HG03520 (cell line): ENCODE measurements around the gene POLE.

ENCODE experiments used
- ATAC-seq: cut with Tn5 transposase; IDR thresholded peaks from one replicate; pipeline ENCODE4 v1.9.1; 2021; ENCODE audit warnings: mild to moderate bottlenecking, moderate library complexity; ENCODE audit not compliant: unreplicated experiment

The POLE gene

GRCh38 chr12:132633901-132634300 lies 53.2 kb downstream of the POLE start:
- ATAC-seq = no peak

DNA sequence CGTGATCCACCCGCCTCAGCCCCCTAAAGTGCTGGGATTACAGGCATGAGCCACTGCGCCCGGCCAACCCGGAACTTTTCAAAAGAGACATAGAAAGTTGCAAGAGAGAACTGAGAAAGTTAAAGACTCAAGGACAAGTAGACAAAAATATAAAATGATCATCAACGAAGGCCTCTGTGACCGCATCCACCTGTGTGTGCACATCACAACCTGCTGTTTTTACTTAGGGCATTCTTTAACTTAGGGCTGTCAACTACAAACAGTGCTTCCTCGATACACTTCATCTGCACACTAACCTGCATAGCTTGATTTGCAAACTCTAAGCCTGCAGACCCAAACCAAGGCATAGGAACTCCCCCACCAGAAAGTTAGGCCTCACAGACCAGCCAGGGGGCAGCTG lies 53.7 kb downstream of the POLE start:
- ATAC-seq = no peak

DNA sequence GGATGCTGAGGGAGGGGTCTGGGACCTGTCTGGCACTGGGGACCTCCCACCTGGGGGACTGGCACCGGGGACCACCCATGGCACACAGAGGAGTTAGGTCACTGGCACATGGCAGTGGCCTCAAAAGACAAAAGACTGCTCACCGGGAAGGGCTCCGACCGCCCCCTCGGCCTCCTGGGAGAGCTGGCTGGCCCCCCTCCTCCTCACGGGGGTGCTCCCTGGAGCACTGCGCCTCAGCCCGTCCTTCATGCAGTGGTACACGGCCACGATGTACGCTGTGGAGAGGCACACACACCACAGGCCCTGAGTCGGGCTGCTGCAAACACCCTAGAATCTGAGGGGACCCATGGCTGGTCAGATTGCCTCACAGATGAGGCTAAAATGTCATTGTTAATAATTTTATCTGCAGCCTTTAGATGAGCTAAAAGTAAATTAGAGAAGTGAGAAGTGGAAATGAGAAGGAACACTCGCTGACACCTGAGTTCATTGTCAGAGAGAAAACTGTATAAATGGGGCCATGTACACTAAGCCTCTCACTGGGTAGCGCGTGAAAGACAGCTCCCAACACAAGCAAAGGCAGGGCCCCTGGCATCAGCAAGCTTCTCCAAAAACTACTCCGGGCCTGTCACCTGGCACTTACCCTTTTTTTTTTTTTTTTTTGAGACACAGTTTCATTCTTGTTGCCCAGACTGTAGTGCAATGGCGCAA lies 54.5 kb downstream of the POLE start:
- ATAC-seq = no peak

- no peak for ATAC-seq
Measured at GRCh38 chr12:132631666-132632065, 55.5 kb downstream of the POLE start.

DNA sequence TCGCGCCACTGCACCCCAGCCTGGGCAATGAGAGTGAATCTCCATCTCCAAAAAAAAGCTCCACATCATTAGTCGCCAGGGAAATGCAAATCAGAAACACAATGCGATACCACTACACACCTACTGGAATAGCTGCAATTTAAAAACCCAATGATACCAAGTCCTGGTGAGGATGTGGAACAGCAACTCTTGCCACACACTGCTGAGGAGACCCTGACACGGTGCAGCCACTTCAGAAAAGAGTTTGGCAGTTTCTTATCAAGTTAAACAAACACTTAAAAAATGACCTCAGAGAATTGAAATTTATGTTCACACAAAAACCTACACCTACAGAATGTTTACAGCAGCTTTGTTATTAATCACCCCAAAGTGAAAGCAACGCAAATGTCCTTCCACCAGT lies 56.5 kb downstream of the POLE start:
- ATAC-seq = no peak

DNA sequence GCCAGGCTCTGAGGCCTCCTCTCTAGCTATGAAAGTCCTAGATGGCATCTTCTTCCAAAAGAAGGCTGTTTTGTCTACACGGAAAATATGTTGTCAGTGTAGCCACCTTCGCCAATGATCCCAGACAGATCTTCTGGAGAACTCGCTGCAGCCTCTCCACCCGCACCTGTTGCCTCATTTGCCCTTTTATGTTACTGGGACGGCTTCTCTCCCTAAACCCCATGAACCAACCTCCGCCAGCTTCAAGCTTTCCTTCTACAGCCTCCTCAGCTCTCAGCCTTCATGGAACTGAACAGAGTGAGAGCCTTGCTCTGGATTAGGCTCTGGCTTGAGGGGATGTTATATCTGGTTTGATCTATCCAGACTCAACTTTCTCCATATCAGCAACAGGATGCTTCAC lies 57.8 kb downstream of the POLE start:
- no peak for ATAC-seq

DNA sequence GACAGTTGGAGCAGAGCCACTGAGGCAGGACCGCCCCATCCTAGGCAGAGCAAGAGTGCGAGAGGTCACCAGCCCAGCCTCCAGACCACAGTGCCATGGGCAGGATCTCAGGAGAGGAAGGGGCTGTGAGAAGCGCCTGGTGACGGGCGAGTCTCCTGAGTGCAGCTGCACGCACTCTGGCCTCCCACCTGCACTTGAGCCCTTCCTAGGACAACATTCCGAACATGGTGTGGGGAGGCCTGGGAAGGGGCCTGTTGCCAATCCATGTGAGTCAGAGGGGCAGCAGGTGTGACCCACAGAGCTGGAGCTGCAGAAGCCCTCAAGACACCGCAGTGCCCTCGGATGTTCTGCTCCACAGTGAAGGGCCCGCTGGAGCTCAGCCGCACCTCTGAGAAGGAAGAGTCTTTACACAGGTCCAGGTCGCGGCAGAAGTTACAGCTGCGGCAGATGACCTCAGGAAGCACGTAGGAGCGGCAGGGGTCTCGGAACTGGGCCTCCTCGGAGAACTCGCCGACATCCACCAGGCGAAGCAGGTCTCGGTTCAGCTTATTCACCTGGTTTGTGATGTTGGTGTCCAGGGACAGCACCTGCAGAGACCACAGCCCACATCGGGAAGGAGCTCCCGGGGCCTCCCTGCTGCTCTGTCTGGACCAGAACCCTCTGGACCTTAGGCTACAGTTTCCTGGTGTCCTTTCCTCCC lies 61.3 kb downstream of the POLE start:
- ATAC-seq = no peak

GRCh38 chr12:132624910-132625630 lies 62.1 kb downstream of the POLE start:
- no peak for ATAC-seq

- no peak for ATAC-seq
Measured at GRCh38 chr12:132624186-132624855, 62.8 kb downstream of the POLE start.

DNA sequence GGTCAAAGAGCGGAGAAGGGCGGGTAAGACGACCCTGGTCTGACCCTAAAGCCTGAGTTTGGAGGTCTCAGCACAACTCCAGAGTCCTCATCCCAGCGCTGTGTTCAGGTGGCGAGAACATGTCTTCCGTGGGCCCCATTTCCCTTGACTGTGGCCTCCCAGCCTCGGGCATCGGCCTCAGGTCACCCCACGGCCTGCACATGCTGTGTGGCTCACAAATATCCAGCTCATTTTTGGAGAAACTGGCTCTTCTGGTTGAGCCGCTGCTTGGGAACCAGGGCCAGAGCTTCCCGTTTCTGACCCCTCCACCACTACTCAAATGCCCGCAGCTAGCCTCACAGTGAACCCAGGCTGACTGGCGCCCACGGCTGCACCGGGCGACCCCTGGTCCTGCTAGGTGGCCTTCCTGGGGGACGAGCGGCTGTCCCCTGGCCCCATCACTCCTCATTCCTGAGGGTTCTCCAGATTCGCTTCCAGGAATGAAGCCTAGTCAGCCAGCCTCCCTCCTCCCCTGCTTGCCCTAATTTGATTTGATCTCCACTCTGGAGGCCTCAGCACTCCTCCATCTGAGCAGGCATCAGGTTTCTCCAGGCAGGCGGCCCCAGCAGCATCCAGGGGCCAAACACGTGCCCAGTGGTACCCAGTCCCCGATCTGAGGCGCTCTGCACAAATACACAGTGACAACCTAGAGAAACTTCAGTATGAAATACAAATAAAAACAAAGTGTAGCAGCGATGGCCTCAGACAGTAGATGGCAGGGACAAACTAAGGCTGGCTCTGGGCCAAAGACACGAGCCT lies 63.9 kb downstream of the POLE start:
- no peak for ATAC-seq

DNA sequence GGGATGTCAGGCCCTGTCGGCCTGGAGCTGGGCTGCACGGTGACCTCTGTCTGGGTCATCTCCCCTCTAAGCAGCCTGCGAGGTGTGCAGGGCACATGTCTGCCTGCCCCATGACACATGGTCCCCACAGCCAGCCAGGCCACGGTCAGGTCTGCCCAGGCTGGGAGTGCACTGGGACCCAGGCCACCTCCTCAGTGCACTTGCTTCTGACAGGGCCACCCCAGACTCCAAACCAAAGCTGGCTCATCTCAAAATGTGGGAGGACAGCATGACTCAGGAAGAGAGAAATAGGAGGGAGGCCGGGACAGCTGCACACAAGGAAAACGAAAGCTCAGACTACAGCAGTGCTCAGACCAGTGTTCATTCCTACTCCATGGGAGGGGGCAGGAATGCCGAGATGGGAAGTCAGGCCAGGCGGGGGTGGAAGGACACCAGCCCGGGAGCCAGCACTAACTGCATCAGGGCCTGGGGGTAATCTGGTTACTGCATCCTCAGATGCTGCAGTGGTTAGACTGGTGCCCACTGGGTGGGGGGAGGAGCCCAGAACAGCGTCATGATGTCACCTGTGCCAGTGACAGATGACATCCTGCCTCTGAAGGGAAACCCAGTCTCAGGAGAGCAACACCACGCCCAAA lies 64.6 kb downstream of the POLE start:
- ATAC-seq = no peak

DNA sequence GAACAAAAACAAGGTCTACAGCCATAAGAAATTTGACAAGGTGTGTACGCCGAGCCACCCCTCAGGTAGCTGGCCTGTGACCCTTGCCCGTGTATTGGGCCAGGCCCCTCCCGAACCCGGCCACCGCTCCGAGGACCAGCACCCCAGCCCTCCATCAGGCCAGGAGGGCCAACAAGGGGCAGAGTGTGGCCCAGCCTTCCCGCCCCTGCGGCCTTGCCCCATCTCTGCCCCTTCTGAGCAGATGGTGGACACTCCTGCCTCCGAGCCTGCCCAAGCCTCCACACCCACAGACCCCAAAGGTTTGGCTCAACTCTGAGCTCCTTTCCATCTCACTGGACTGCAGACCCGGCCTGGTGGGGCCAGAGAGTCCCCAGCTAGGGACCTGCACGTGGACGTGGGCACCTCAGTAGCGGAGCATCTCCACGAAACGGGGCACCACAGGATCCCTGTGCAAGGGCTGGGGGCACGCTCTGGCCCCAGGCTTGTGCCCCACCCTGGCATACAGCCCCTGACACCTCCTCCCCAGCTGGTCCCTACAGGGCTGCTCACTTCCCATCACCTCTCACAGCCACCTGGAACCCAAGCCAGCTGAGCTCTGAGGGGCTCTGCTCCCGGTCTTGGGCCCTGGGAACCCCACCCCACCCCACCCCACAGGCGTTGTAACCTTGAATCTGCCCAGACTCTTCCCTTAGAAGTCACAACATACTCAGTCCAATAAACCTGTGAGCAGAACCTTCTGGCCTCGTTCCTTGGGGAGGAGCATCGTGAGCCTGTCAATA lies 65.3 kb downstream of the POLE start:
- no peak for ATAC-seq

DNA sequence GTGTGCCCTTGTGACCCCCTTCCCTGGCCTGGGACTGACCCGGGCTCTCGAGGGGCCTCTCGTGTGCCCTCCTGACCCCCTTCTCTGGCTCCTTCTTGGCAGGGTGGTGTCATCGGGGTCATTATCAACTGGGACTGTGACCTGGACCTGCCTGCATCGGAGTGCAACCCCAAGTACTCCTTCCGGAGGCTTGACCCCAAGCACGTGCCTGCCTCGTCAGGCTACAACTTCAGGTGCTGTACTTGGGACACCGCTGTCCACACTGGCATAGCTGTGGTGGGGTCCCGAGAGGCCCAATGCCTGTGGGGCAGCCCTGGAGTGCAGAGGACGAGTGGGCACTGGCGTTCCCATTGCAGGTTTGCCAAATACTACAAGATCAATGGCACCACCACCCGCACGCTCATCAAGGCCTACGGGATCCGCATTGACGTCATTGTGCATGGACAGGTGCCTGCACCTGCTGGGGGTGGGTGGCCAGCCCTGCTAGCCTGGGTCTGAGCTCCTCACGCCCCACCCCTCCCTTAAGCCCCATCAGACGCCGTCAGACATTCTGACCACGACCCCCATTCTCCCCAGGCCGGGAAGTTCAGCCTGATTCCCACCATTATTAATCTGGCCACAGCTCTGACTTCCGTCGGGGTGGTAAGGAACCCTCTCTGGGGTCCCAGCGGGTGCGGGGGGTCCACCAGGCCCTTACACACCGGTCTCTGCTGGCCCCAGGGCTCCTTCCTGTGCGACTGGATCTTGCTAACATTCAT lies 66.1 kb downstream of the POLE start:
- ATAC-seq = no peak

DNA sequence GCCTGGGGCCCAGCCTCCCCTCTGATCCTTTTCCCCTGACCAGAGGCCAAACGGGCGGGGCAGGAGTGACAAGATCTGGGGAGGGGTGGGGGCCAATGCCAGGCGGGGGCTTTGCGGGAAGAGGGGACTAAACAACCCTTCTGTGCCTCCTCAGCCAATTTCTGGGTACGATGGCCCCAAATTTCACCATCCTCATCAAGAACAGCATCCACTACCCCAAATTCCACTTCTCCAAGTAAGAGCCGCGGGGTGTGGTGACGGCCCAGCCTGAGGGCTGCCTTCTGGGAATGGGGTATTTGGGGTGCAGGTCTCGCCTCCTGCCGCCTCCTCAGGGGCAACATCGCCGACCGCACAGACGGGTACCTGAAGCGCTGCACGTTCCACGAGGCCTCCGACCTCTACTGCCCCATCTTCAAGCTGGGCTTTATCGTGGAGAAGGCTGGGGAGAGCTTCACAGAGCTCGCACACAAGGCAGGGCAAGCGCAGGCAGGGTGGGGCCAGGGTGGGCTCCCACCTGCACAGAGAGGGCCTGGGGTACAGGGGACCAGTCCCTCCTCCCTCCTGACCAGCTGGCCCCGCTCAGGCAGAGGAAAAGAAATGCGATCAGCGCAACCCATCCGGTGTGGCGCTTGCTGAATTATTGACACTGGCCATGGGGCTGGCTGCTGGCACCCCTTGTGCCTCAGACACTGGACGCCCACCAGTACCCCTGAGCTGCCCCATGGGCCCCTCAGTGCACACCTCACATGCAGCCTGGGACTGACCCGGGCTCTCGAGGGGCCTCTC lies 66.8 kb downstream of the POLE start:
- ATAC-seq = no peak

DNA sequence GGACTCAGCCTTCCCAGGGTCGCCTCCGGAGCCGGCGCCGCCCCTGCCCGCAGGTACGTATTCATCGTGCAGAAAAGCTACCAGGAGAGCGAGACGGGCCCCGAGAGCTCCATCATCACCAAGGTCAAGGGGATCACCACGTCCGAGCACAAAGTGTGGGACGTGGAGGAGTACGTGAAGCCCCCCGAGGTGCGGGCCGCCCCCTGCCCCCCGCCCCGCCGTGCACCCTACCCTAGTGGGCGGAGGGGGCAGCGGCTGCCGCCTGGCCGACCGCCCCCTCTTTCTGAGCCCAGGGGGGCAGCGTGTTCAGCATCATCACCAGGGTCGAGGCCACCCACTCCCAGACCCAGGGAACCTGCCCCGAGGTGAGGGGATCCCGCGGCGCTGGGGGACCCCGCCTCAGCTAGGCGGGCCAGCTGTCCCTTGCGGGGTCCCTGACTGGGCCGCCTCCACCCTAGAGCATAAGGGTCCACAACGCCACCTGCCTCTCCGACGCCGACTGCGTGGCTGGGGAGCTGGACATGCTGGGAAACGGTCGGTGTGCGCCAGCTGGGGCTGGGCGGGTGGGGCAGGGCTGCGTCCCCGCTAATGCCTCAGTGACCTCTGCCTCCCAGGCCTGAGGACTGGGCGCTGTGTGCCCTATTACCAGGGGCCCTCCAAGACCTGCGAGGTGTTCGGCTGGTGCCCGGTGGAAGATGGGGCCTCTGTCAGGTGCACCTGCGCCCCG lies 67.6 kb downstream of the POLE start:
- ATAC-seq = no peak

DNA sequence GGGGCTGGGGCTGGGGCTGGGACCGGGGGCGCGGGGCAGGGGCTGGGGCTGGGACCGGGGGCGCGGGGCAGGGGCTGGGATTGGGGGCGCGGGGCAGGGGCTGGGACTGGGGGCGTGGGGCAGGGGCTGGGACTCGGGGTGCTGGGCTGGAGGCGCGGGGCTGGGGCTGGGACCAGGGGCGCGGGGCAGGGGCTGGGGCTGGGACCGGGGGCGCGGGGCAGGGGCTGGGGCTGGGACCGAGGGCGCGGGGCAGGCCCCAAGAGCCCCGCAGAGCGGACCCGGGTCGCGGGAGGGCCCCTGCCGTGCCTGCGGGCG lies 68.1 kb downstream of the POLE start:
- ATAC-seq = no peak

- ATAC-seq = no peak
Measured at GRCh38 chr12:132618683-132619043, 68.5 kb downstream of the POLE start, which contains the start of gene P2RX2. Gene P2RX2 (plus strand): TSS chr12:132618776. CDS start chr12:132618817, 41 bp downstream.
